ENCODE results near the gene RHPN2. TPM values are rescaled to one million over a fixed set of nuclear protein-coding genes. Genes with fewer than 3 reads are reported as not detected.

RHPN2 gene
- total RNA-seq, 4 donors from 2014 or later = 0.66 to 2.7 (median 0.78) TPM

- TF ChIP-seq CTCF (IDR thresholded peaks at IDR 0.05; ENCODE audit: low read depth) = no peak
These were observed 21.0 kb upstream of the RHPN2 start for GRCh38 chr19:33085570-33086128.

- TF ChIP-seq CTCF (IDR thresholded peaks at IDR 0.05; ENCODE audit: low read depth) = no peak
These were observed 16.3 kb upstream of the RHPN2 start, which contains the start of gene GPATCH1 for GRCh38 chr19:33080761-33081681. Gene GPATCH1 (plus strand): TSS chr19:33081181. CDS start chr19:33081194, 13 bp downstream.

- no peak for TF ChIP-seq CTCF (IDR thresholded peaks at IDR 0.05; ENCODE audit: low read depth)
These were observed 10.8 kb upstream of the RHPN2 start for GRCh38 chr19:33075519-33075918.

GRCh38 chr19:33071887-33072286 lies 7.2 kb upstream of the RHPN2 start:
- no peak for TF ChIP-seq CTCF (IDR thresholded peaks at IDR 0.05; ENCODE audit: low read depth)

DNA sequence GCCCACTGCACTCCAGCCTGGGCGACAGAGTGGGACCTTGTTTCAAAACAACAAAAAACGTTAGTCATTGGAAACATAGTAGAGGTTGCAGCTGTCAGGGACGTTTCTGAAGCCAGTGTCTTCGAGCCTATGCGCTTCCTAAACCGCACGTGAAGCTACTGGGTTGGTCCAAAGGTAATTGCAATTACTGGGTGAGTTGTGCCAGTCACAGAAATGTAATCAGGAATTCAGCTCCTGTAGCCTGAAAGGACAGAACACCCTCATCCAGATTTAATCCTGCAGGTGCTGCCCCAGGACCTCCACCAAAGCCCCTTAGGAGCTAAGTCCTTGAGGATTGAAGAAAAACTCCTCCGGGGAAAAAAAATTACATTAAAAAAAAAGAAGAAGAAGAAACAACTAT lies 2.4 kb upstream of the RHPN2 start:
- TF ChIP-seq CTCF (IDR thresholded peaks at IDR 0.05; ENCODE audit: low read depth) = no peak

GRCh38 chr19:33066543-33066942 lies 1.9 kb upstream of the RHPN2 start:
- no peak for TF ChIP-seq CTCF (IDR thresholded peaks at IDR 0.05; ENCODE audit: low read depth)

DNA sequence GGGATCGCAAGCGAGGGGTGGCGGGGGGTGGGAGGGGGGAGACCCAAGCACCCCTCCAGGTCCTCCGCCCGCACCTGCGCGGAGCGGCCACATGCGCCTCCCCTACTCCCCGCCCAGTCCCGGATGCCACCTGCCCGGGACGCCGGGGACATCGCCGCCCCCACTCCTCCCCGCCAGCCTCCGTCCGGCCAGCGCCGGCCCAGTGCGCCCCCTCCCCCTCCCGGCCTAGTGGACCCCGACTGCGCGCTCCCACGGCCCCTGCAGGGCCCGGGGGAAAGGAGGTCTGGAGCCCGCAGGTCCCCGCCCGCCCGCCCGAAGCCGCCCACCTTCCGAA lies 263 bp downstream of the RHPN2 start:
- TF ChIP-seq CTCF (IDR thresholded peaks at IDR 0.05; ENCODE audit: low read depth) = no peak
